Measurements from ENCODE around the gene EVX2. TPM values are rescaled to one million over a fixed set of nuclear protein-coding genes. Genes with fewer than 3 reads are reported as not detected.

EVX2 gene
- total RNA-seq, 2 experiments from 2014 or later: not detected

DNA sequence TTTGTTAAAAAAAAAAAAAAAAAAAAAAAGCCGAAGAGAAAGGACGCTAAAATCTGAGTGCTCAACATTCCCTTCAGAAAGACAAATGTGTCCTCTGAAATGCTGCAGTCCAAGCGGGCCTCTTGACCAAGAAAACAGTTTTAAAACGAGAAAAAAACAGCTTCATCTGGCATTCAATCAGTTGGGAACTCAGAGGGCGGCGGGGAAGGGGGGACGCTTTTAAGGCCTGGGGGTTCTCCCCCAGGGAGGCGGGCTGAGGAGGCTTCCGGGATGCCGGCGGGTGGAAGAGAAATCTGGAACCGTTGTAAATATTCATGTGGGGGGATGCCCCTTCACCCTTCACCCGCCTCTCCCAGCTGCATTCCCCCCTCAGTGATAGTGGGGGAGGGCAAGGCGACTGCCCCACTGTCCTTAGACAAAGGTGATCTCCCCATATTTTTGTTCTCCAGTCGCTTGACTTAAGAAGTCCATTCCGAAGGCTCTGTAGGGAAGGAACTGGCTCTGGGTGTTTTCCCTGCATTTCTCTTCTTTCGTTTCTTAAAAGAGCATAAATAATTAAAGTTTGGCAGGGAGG is 20.1 kb upstream of the EVX2 start:
- ChIA-PET CTCF (interaction anchor here (1.0 to 2.0 kb wide), 2 partner anchors 23 to 37 kb away, joined by 3 to 5 read pairs; no protein-coding TSS in a partner anchor), POLR2A (no interaction called here)
- peaks cover 80% of the 10 kb centered on the region for H3K27me3 Mint-ChIP-seq
- no peaks in the 10 kb centered on the region for H3K9me3 Mint-ChIP-seq
- peaks cover 23% of the 10 kb centered on the region for H3K4me1 Mint-ChIP-seq (ENCODE audit: low read depth)
- intact Hi-C loops (cut with micrococcal nuclease): no loop called here
- peaks cover 3% of the 10 kb centered on the region for H3K36me3 Mint-ChIP-seq
- no peak overlapping the region for H3K27ac Mint-ChIP-seq
- no peak for DNase-seq
- H3K4me3 Mint-ChIP-seq: no peak overlapping the region

DNA sequence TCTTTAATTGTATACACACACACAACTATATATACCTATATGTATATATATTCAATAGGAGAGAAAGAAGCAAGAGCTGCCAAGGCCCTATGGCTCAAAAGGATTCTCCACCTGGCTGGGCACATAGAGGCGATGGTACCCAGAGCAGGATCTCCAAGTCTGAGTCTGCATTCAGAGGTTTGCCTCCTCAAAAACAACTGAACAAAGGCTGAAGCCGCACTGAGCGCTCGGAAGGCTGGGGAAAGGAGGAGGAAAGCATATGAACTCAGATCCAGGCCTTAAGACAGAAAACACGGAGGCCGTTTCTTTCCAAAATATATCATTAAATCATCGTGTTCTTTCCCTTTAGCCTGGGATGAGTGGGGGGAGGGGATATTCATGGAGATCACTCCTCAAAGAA is 19.4 kb upstream of the EVX2 start:
- H3K27me3 Mint-ChIP-seq: peaks cover 79% of the 10 kb centered on the region
- H3K36me3 Mint-ChIP-seq: peaks cover 2% of the 10 kb centered on the region
- H3K4me3 Mint-ChIP-seq: no peak overlapping the region
- intact Hi-C loops (cut with micrococcal nuclease): no loop called here
- no peak for DNase-seq
- H3K27ac Mint-ChIP-seq: no peak overlapping the region
- peaks cover 22% of the 10 kb centered on the region for H3K4me1 Mint-ChIP-seq (ENCODE audit: low read depth)
- no peaks in the 10 kb centered on the region for H3K9me3 Mint-ChIP-seq
- ChIA-PET POLR2A (no interaction called here), CTCF (interaction anchor here (1.0 to 2.0 kb wide), 2 partner anchors 8 to 24 kb away, joined by 3 to 5 read pairs; no protein-coding TSS in a partner anchor)

DNA sequence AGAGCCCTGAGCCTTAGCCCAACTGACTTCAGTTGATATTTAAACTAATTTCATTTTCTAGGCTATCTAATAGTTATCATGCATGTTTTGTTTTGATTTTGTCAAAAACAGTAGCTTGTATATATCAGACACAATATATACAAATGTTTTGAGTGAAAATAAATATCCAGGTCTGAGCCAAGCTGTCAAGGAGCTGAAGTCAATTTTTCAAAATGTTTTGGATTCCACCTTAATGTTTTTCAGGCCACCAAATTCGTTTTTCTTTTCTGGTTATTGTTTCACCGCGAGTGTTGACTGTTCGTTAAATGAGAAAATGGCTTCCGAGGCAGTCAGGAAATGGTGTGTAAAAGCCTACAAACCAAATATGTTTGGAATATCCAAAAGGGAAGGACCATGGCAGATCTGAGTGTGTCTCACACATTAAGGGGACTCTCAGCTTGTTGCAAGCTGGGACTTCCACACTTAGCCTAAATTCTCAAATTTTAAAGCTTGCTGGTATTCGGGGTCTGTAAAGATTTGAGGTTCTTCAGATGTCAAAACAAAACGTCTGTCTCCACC is 18.6 kb upstream of the EVX2 start:
- H3K36me3 Mint-ChIP-seq: peaks cover 2% of the 10 kb centered on the region
- peaks cover 85% of the 10 kb centered on the region for H3K27me3 Mint-ChIP-seq
- ChIA-PET CTCF (interaction anchor here (0.6 to 1.4 kb wide), 4 partner anchors 9 to 413 kb away, joined by 3 to 6 read pairs (median 4); no protein-coding TSS in a partner anchor), POLR2A (no interaction called here)
- DNase-seq: no peak
- intact Hi-C loops (cut with micrococcal nuclease): no loop called here
- H3K4me3 Mint-ChIP-seq: no peak overlapping the region
- peaks cover 27% of the 10 kb centered on the region for H3K4me1 Mint-ChIP-seq (ENCODE audit: low read depth)
- H3K27ac Mint-ChIP-seq: no peak overlapping the region
- H3K9me3 Mint-ChIP-seq: no peaks in the 10 kb centered on the region

DNA sequence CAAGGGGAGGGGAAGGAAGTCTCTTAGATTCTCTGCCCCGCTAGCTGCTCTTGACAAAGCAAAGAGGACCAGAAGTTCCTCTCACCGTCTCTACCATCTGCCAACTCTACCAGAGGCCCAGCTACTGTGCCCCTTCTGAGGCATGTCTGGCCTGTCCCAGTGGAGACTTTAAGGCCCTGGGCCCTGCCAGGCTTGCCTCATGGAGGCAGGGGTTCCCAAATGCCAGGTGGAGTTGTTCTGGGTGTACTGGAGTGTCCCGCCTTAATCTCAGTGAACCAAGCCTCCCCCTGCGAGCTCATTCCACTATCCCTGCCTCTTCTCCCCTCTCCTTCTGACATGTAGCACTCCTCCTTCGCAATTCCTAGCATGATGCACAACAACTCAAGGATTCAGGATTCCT is 18.1 kb upstream of the EVX2 start:
- Mint-ChIP-seq H3K36me3 (peaks cover 2% of the 10 kb centered on the region), H3K4me3 (no peak overlapping the region), H3K27ac (no peak overlapping the region), H3K27me3 (peaks cover 86% of the 10 kb centered on the region), H3K9me3 (no peaks in the 10 kb centered on the region), H3K4me1 (ENCODE audit: low read depth) (peaks cover 25% of the 10 kb centered on the region)
- intact Hi-C loops (cut with micrococcal nuclease): no loop called here
- POLR2A ChIA-PET: no interaction called here
- CTCF ChIA-PET: interaction anchor here (1.3 to 1.4 kb wide), 2 partner anchors 25 to 412 kb away, joined by 5 to 6 read pairs; no protein-coding TSS in a partner anchor
- DNase-seq: no peak

DNA sequence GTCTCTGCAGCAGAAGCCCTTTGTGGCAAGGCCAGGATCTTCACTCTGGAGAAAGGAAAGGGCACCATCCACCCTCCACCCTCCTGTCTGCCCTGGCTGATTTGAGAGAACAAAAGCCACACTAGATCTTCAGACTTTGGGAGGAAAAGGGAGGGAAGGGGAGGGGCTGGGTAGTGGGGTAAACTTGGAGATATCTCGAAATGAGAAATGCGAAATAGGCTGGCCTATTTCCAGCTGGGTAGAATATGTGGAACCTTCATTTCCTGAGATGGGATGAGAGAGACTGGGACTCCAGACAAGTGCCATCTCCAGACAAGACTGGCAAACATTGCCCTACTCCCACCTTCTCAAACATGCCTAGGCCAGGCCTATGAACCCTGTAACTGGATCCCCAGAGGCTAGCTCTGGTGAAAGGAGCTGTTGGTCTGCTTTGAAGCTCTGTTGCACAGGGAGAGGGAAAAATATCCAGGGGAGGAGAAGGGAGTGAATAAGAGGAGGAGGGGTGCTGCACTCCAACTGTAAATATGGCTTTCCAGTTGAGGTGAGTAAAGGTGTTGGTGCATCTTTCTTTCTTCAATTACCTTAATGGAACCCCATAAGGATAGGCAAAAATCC is 17.6 kb upstream of the EVX2 start:
- Mint-ChIP-seq H3K27me3 (peaks cover 89% of the 10 kb centered on the region), H3K4me3 (no peak overlapping the region), H3K9me3 (no peaks in the 10 kb centered on the region), H3K4me1 (ENCODE audit: low read depth) (peaks cover 28% of the 10 kb centered on the region), H3K27ac (no peak overlapping the region), H3K36me3 (peaks cover under 1% of the 10 kb centered on the region)
- CTCF ChIA-PET: interaction anchor here (1.3 to 1.4 kb wide), 2 partner anchors 26 to 412 kb away, joined by 5 to 6 read pairs; no protein-coding TSS in a partner anchor
- DNase-seq: no peak
- intact Hi-C loops (cut with micrococcal nuclease): no loop called here
- POLR2A ChIA-PET: no interaction called here

DNA sequence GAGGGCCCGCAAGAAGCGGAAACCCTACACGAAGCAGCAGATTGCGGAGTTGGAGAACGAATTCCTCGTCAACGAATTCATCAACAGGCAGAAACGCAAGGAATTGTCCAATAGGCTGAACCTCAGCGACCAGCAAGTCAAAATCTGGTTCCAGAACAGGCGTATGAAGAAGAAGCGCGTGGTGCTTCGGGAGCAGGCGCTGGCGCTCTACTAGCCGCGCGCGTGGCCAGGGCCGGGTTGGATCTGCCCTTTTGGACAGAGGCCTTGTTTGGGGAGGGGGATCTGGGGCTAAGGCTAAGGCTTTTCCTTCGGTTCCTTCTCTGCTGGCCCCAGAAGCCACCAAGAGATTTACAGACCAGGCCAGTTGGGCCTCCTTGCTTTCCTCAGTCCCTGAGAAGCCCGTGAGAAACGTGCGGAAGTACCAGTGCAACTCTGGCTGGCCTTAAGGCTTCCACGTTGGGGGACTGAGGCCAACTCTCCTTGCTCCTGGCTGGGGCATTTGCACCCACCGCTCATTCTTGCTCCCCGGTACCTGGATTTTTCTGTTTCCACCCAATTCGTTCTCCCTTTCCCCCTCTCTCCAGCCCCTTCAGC is 16.9 kb upstream of the EVX2 start:
- H3K4me3 Mint-ChIP-seq: peak overlapping the region; percentile 2
- peaks cover 24% of the 10 kb centered on the region for H3K4me1 Mint-ChIP-seq (ENCODE audit: low read depth)
- intact Hi-C loops (cut with micrococcal nuclease): no loop called here
- no peak overlapping the region for H3K27ac Mint-ChIP-seq
- H3K9me3 Mint-ChIP-seq: no peaks in the 10 kb centered on the region
- peaks cover 88% of the 10 kb centered on the region for H3K27me3 Mint-ChIP-seq
- H3K36me3 Mint-ChIP-seq: no peaks in the 10 kb centered on the region
- DNase-seq: no peak
- CTCF ChIA-PET: no interaction called here
- POLR2A ChIA-PET: no interaction called here

DNA sequence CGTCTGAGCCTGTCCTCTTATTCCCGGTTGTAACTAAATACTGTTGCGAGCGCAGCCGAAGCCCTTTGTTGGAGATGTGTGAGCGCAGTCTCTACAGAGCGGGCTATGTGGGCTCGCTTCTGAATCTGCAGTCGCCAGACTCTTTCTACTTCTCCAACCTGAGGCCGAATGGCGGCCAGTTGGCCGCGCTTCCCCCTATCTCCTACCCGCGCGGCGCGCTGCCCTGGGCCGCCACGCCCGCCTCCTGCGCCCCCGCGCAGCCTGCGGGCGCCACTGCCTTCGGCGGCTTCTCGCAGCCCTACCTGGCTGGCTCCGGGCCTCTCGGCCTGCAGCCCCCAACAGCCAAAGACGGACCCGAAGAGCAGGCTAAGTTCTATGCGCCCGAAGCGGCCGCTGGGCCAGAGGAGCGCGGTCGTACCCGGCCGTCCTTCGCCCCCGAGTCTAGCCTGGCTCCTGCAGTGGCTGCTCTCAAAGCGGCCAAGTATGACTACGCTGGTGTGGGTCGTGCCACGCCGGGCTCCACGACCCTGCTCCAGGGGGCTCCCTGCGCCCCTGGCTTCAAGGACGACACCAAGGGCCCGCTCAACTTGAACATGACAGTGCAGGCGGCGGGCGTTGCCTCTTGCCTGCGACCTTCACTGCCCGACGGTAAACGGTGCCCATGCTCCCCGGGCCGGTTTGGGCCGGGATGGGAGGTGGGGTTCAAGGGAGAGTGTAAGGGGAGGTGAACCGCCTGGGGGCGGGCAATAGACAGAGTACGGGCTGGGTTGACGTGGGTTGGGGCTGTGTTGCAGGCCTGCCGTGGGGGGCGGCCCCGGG is 16.2 kb upstream of the EVX2 start, which contains the start of gene HOXD12:
TSS of gene HOXD12 (plus strand) at position 68 of the 819 bp plus-strand sequence. CDS start at position 75, 7 bp downstream.
- Mint-ChIP-seq H3K27me3 (peaks cover 88% of the 10 kb centered on the region), H3K4me1 (ENCODE audit: low read depth) (peaks cover 19% of the 10 kb centered on the region), H3K36me3 (no peaks in the 10 kb centered on the region), H3K9me3 (no peaks in the 10 kb centered on the region), H3K4me3 (peak within 1 kb of the TSS; percentile 2), H3K27ac (no peak within 1 kb of the TSS)
- intact Hi-C loops (cut with micrococcal nuclease): loop anchor here (5.0 to 10.0 kb wide), 2 partner anchors 848 to 895 kb away; no protein-coding TSS in a partner anchor
- ChIA-PET POLR2A (no interaction called here), CTCF (no interaction called here)
- no peak for DNase-seq

DNA sequence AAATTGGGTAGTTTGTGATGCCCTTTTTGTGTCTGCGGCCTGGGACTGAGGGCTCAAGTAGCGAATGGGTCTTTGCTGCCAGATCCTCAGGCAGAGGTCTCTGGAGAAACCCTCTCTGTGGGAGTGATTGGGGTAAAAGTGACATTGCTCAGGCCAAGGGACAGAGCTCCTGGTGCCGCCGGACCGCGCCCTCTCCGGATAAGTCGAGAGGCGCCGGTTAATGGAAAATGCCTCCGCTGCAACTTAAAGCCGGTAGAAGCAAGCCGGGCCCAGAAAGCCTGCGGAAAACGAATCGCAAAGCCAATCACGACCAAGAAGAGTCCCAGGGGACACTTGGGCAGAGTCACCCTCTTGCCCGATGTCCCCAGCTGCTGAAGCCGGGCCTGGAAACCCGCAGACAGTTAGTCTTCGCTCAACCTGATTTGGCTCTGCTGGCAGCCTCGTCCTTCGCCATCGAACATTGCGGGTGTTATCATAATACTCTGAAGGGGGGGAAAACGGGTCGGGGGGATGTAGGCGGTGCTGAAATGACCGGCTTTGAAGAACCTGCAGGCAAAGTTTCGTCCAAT is 15.5 kb upstream of the EVX2 start:
- CTCF ChIA-PET: interaction anchor here (3.6 to 5.8 kb wide), 2 partner anchors 410 to 731 kb away, joined by 10 to 130 read pairs; no protein-coding TSS in a partner anchor
- DNase-seq: no peak

DNA sequence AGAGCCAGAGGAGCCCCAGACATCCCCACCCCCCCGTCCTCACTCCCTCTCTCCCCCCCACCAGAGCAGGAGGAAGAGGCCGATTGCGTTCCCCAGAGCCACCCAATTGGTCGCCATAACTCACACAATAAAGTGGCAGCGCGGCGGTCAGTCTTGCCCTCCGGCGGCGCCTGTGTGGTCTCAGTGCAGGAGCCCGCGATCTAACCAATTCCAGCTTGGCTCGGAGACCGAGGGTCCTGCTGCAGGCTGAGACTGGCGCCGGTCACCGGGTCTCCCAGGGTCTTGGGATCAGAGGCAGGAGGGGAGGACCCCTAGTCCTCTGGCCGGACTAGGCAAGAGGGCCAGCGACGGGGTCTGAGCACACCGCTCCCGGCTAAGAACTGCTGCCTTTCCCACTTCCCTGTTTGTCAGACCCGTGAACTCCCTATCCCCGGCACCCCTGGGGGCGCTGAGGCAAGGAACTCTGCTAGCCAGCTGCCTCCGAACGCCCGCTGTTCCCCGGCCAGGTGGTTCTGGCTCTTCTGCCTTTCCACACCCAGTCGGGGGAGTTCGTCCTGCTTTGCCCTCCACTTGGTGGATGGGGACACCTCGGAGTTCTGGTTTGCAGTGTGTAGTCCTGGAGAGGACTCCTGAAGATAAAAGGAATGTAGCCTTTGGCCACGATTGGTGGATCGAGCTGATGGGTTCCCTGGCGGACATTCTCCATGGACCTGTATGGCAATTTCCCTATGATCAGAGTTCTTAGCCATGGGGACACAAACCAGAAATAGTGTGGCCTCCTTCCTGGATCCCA is 14.8 kb upstream of the EVX2 start:
- no peaks in the 10 kb centered on the region for H3K36me3 Mint-ChIP-seq
- ChIA-PET CTCF (interaction anchor here (1.1 to 5.8 kb wide), 16 partner anchors 10 to 895 kb away, joined by 3 to 130 read pairs (median 7); partner anchors contain the start of gene LNPK), POLR2A (no interaction called here)
- no peak overlapping the region for H3K4me3 Mint-ChIP-seq
- peaks cover 15% of the 10 kb centered on the region for H3K4me1 Mint-ChIP-seq (ENCODE audit: low read depth)
- no peak for DNase-seq
- H3K27ac Mint-ChIP-seq: no peak overlapping the region
- H3K9me3 Mint-ChIP-seq: no peaks in the 10 kb centered on the region
- H3K27me3 Mint-ChIP-seq: peaks cover 88% of the 10 kb centered on the region
- intact Hi-C loops (cut with micrococcal nuclease): loop anchor here (5.0 to 10.0 kb wide), 2 partner anchors 846 to 894 kb away; no protein-coding TSS in a partner anchor

More for the DNA sequence above, 15.5 kb upstream of the EVX2 start:
- Mint-ChIP-seq H3K4me3 (no peak overlapping the region), H3K36me3 (no peaks in the 10 kb centered on the region), H3K9me3 (no peaks in the 10 kb centered on the region), H3K4me1 (ENCODE audit: low read depth) (peaks cover 15% of the 10 kb centered on the region), H3K27ac (no peak overlapping the region), H3K27me3 (peaks cover 88% of the 10 kb centered on the region)
- intact Hi-C loops (cut with micrococcal nuclease): loop anchor here (5.0 to 10.0 kb wide), 2 partner anchors 847 to 894 kb away; no protein-coding TSS in a partner anchor
- POLR2A ChIA-PET: no interaction called here

DNA sequence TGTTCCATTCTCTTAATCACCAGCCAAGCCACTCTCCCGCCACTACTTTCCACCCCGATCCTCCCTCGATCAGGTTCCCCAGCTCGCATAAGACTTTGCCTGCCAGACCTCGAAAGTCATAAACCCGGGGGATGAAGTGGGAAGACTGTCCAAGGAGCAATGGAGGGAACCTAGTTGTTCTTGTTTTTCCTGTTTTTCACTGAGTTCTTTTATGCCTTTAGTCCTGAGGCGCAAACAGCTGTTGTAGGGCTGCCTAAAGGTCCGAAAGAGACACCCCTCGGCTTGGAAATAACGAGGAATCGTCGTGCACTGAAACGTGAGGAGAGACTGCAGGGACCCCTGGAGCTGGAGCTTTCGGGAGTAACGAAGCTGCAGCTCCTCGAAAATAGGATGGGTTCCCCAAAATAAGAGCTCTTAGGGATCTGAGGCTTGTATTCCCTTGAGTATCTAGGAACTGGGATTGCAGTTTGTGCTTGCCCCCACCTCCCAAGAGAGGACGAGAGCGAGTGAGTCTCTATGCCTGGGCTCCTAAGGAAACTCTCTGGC is 14.1 kb upstream of the EVX2 start:
- intact Hi-C loops (cut with micrococcal nuclease): loop anchor here (1.0 to 10.0 kb wide), 5 partner anchors 17 to 893 kb away; no protein-coding TSS in a partner anchor
- no peak for DNase-seq
- H3K9me3 Mint-ChIP-seq: no peaks in the 10 kb centered on the region
- no peaks in the 10 kb centered on the region for H3K36me3 Mint-ChIP-seq
- ChIA-PET CTCF (interaction anchor here (0.6 to 5.8 kb wide), 24 partner anchors 10 to 894 kb away, joined by 3 to 130 read pairs (median 5); partner anchors contain the start of gene LNPK), POLR2A (no interaction called here)
- peaks cover 90% of the 10 kb centered on the region for H3K27me3 Mint-ChIP-seq
- H3K27ac Mint-ChIP-seq: peak overlapping the region; percentile 14
- peak overlapping the region; percentile 55 for H3K4me3 Mint-ChIP-seq
- H3K4me1 Mint-ChIP-seq (ENCODE audit: low read depth): peaks cover 18% of the 10 kb centered on the region

Data from activated CD4-positive, alpha-beta memory T cell treated with anti-CD3 and anti-CD28 coated beads for 36 hours (primary cell).